Esophagus muscularis mucosa (tissue), 3 donors: Measurements from ENCODE around the gene SMIM14.
"Not testable (repeated sequence)": the region's sequence is repeated elsewhere in the genome, so short reads cannot be mapped to it uniquely, and the experiment has no call there.

Source experiments
- CTCF ChIP-seq, 3 experiments: fragments of 200-600 bp in 2 of 3; fragments of 450-650 bp in 1 of 3; sonication (generic) in 2 of 3; IDR thresholded peaks; one replicate each; pipeline ENCODE4 v1.5.1; 2017 to 2019; ENCODE audit warnings: antibody characterized with exemption in 3 of 3, mild to moderate bottlenecking in 2 of 3, moderate library complexity in 1 of 3
- POLR2A ChIP-seq: fragments of 450-650 bp; IDR thresholded peaks from one replicate; pipeline ENCODE4 v1.6.1; 2017; ENCODE audit warnings: antibody characterized with exemption, moderate library complexity, mild to moderate bottlenecking, low read depth

- TF ChIP-seq CTCF (IDR thresholded peaks at IDR 0.05); POLR2A: not testable (repeated sequence)
Measured at GRCh38 chr4:39681003-39681402, 42.3 kb upstream of the SMIM14 start.
